SK-N-SH treated with all-trans-retinoic acid at 6 μM for 48 hours (cell line): ENCODE measurements around the gene GOLPH3.

Experiments
- ATAC-seq: fragments of 200-7000 bp; cut with Tn5 transposase; 3 replicates; pipeline ENCODE4 v1.9.1; 2020; ENCODE audit warnings: mild to moderate bottlenecking, moderate library complexity
- ARNTL ChIP-seq: fragments of 450-650 bp; formaldehyde crosslinking; IDR thresholded peaks from 2 replicates; pipeline ENCODE4 v1.5.0; 2020; ENCODE audit warnings: low read depth, mild to moderate bottlenecking, moderate library complexity, borderline replicate concordance
- CREB5 ChIP-seq: fragments of 250-450 bp; sonication (Bioruptor Pico); IDR thresholded peaks from 2 replicates; pipeline ENCODE4 v1.5.1; 2020; ENCODE audit warnings: low read depth, mild to moderate bottlenecking, moderate library complexity
- CSDC2 ChIP-seq: fragments of 250-450 bp; sonication (Bioruptor Pico); IDR thresholded peaks from 2 replicates; pipeline ENCODE4 v1.5.0; 2020; ENCODE audit warnings: mild to moderate bottlenecking, moderate library complexity
- GLIS3 ChIP-seq: fragments of 250-450 bp; sonication (Bioruptor Pico); IDR thresholded peaks from 2 replicates; pipeline ENCODE4 v1.5.0; 2020; ENCODE audit warnings: mild to moderate bottlenecking, moderate library complexity
- ISL1 ChIP-seq: fragments of 250-450 bp; sonication (Bioruptor Pico); IDR thresholded peaks from 2 replicates; pipeline ENCODE4 v2.1.2; 2022; ENCODE audit warnings: mild to moderate bottlenecking, moderate library complexity
- OSR1 ChIP-seq: fragments of 250-450 bp; sonication (Bioruptor Pico); IDR thresholded peaks from 2 replicates; pipeline ENCODE4 v1.8.0; 2022; ENCODE audit warnings: moderate library complexity, mild to moderate bottlenecking, inconsistent platforms
- PATZ1 ChIP-seq: fragments of 250-450 bp; sonication (Bioruptor Pico); IDR thresholded peaks from 2 replicates; pipeline ENCODE4 v1.8.0; 2020; ENCODE audit warnings: mild to moderate bottlenecking, moderate library complexity, borderline replicate concordance
- PPARA ChIP-seq: fragments of 250-450 bp; sonication (Bioruptor Pico); IDR thresholded peaks from 2 replicates; pipeline ENCODE4 v1.5.0; 2020; ENCODE audit warnings: mild to moderate bottlenecking, borderline replicate concordance
- SNAI2 ChIP-seq: fragments of 250-450 bp; sonication (Bioruptor Pico); IDR thresholded peaks from 2 replicates; pipeline ENCODE4 v1.5.0; 2020; ENCODE audit warnings: mild to moderate bottlenecking, moderate library complexity
- TOX ChIP-seq: fragments of 250-450 bp; sonication (Bioruptor Pico); IDR thresholded peaks from 2 replicates; pipeline ENCODE4 v1.8.0; 2021; ENCODE audit warnings: mild to moderate bottlenecking, moderate library complexity, borderline replicate concordance
- TSHZ2 ChIP-seq: fragments of 250-450 bp; sonication (Bioruptor Pico); IDR thresholded peaks from 2 replicates; pipeline ENCODE4 v1.5.0; 2020; ENCODE audit warnings: mild to moderate bottlenecking, moderate library complexity
- ZC3H10 ChIP-seq: fragments of 250-450 bp; sonication (Bioruptor Pico); IDR thresholded peaks from 2 replicates; pipeline ENCODE4 v1.5.1; 2021; ENCODE audit warnings: mild to moderate bottlenecking, moderate library complexity
- ZFP3 ChIP-seq: fragments of 250-450 bp; sonication (Bioruptor Pico); IDR thresholded peaks from 2 replicates; pipeline ENCODE4 v1.5.0; 2020; ENCODE audit warnings: mild to moderate bottlenecking, moderate library complexity
- ZNF565 ChIP-seq: fragments of 450-650 bp; formaldehyde crosslinking; conservative IDR thresholded peaks from 2 replicates; pipeline ENCODE4 v1.5.0; 2020; ENCODE audit warnings: low read depth, mild to moderate bottlenecking, moderate library complexity
- ZNF8 ChIP-seq: fragments of 450-650 bp; formaldehyde crosslinking; IDR thresholded peaks from 2 replicates; pipeline ENCODE4 v1.5.0; 2020; ENCODE audit warnings: mild to moderate bottlenecking, moderate library complexity
- TF ChIP-seq, protein P1 (sequence below): fragments of 250-450 bp; sonication (Bioruptor Pico); IDR thresholded peaks from 2 replicates; pipeline ENCODE4 v1.5.1; 2021; ENCODE audit warnings: mild to moderate bottlenecking, moderate library complexity

Gene GOLPH3

GRCh38 chr5:32138839-32139493 lies 35.2 kb downstream of the GOLPH3 start (continued):
- TF ChIP-seq TSHZ2 (CRISPR knock-in tag) (no peak), ARNTL (no peak), CSDC2 (CRISPR knock-in tag) (no peak), ZFP3 (CRISPR knock-in tag) (no peak), ZNF565 (CRISPR knock-in tag) (no peak)

- ATAC-seq: no peak
- TF ChIP-seq TSHZ2 (CRISPR knock-in tag) (no peak), ZC3H10 (CRISPR knock-in tag) (no peak), OSR1 (CRISPR knock-in tag) (no peak), ARNTL (no peak), PPARA (CRISPR knock-in tag) (no peak), SNAI2 (CRISPR knock-in tag) (no peak), CSDC2 (CRISPR knock-in tag) (no peak), TOX (CRISPR knock-in tag) (no peak), GLIS3 (CRISPR knock-in tag) (no peak), ZNF8 (no peak), CREB5 (CRISPR knock-in tag) (no peak)
These were observed 37.8 kb downstream of the GOLPH3 start for GRCh38 chr5:32136342-32136741.

- TF ChIP-seq TOX (CRISPR knock-in tag) (no peak), TSHZ2 (CRISPR knock-in tag) (no peak), PATZ1 (no peak), PPARA (CRISPR knock-in tag) (no peak), ISL1 (CRISPR knock-in tag) (no peak)
- TF ChIP-seq, protein P1, sequence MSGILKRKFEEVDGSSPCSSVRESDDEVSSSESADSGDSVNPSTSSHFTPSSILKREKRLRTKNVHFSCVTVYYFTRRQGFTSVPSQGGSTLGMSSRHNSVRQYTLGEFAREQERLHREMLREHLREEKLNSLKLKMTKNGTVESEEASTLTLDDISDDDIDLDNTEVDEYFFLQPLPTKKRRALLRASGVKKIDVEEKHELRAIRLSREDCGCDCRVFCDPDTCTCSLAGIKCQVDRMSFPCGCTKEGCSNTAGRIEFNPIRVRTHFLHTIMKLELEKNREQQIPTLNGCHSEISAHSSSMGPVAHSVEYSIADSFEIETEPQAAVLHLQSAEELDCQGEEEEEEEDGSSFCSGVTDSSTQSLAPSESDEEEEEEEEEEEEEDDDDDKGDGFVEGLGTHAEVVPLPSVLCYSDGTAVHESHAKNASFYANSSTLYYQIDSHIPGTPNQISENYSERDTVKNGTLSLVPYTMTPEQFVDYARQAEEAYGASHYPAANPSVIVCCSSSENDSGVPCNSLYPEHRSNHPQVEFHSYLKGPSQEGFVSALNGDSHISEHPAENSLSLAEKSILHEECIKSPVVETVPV (CRISPR knock-in tag): no peak
- ATAC-seq: no peak
These were observed 39.0 kb downstream of the GOLPH3 start for GRCh38 chr5:32135086-32135485.
